ENCODE results near the gene ASCC2. TPM values are rescaled to one million over a fixed set of nuclear protein-coding genes. Genes with fewer than 3 reads are reported as not detected.

ASCC2 gene
- total and polyA plus RNA-seq, 2 donors (not counting 1 experiment from before 2014, with no cell fraction given) = 23.8 to 30.5 TPM

GRCh38 chr22:29810216-29810615 lies 27.9 kb downstream of the ASCC2 start:
- H3K4me1 ChIP-seq (ENCODE audit: control insufficient read depth, extremely low read depth, insufficient read depth, low read length) = no peaks in the 10 kb centered on the region
- no peaks in the 10 kb centered on the region for H3K27me3 ChIP-seq (ENCODE audit: control insufficient read depth, insufficient read depth, low read length)
- no peaks in the 10 kb centered on the region for H4K20me1 ChIP-seq (ENCODE audit: control insufficient read depth, extremely low read depth, insufficient read depth, low read length)
- H3K79me2 ChIP-seq (ENCODE audit: control insufficient read depth, insufficient read depth, low read length) = no peaks in the 10 kb centered on the region
- H3K4me2 ChIP-seq (ENCODE audit: extremely low read depth, insufficient read depth, low read length) = no peak overlapping the region
- peaks cover 26% of the 10 kb centered on the region for H3K36me3 ChIP-seq (ENCODE audit: control insufficient read depth, insufficient read depth, low read length)
- H3K9ac ChIP-seq (ENCODE audit: insufficient read depth, low read length) = no peak overlapping the region
- DNase-seq (ENCODE audit: low read depth in 2 of 2) = no peak
- no peak overlapping the region for H3K4me3 ChIP-seq (replicated peaks in 1 of 4; ENCODE audit: control extremely low read depth in 1 of 4, insufficient read depth in 1 of 4, low read depth in 3 of 4, low read length in 4 of 4)
- TF ChIP-seq EZH2 (IDR thresholded peaks at IDR 0.05; ENCODE audit: low read length, missing control alignments) = no peak
- TF ChIP-seq CTCF (conservative IDR thresholded peaks at IDR 0.05 in 1 of 2, IDR thresholded peaks at IDR 0.05 in 1 of 2; ENCODE audit: low read depth in 1 of 2, low read length in 2 of 2) = no peak
- no peak overlapping the region for H2AFZ ChIP-seq (ENCODE audit: low read length)
- H3K27ac ChIP-seq (ENCODE audit: insufficient read depth, low read length) = no peak overlapping the region
- H3K9me3 ChIP-seq (ENCODE audit: control insufficient read depth, insufficient read depth, low read depth, low read length) = no peaks in the 10 kb centered on the region

- Histone ChIP-seq H3K79me2 (ENCODE audit: control insufficient read depth, insufficient read depth, low read length) (no peaks in the 10 kb centered on the region), H3K36me3 (ENCODE audit: control insufficient read depth, insufficient read depth, low read length) (peaks cover 25% of the 10 kb centered on the region), H3K27me3 (ENCODE audit: control insufficient read depth, insufficient read depth, low read length) (no peaks in the 10 kb centered on the region), H3K9ac (ENCODE audit: insufficient read depth, low read length) (no peak overlapping the region), H3K4me3 (replicated peaks in 1 of 4; ENCODE audit: control extremely low read depth in 1 of 4, insufficient read depth in 1 of 4, low read depth in 3 of 4, low read length in 4 of 4) (no peak overlapping the region), H3K9me3 (ENCODE audit: control insufficient read depth, insufficient read depth, low read depth, low read length) (no peaks in the 10 kb centered on the region), H3K4me2 (ENCODE audit: extremely low read depth, insufficient read depth, low read length) (no peak overlapping the region), H2AFZ (ENCODE audit: low read length) (no peak overlapping the region), H3K27ac (ENCODE audit: insufficient read depth, low read length) (no peak overlapping the region), H3K4me1 (ENCODE audit: control insufficient read depth, extremely low read depth, insufficient read depth, low read length) (no peaks in the 10 kb centered on the region), H4K20me1 (ENCODE audit: control insufficient read depth, extremely low read depth, insufficient read depth, low read length) (no peaks in the 10 kb centered on the region)
- TF ChIP-seq EZH2 (IDR thresholded peaks at IDR 0.05; ENCODE audit: low read length, missing control alignments) (no peak), CTCF (conservative IDR thresholded peaks at IDR 0.05 in 1 of 2, IDR thresholded peaks at IDR 0.05 in 1 of 2; ENCODE audit: low read depth in 1 of 2, low read length in 2 of 2) (no peak)
- no peak for DNase-seq (ENCODE audit: low read depth in 2 of 2)
These were observed 31.9 kb downstream of the ASCC2 start for GRCh38 chr22:29806196-29806595.

GRCh38 chr22:29804985-29805384 lies 33.1 kb downstream of the ASCC2 start:
- Histone ChIP-seq H4K20me1 (ENCODE audit: control insufficient read depth, extremely low read depth, insufficient read depth, low read length) (no peaks in the 10 kb centered on the region), H3K36me3 (ENCODE audit: control insufficient read depth, insufficient read depth, low read length) (peaks cover 25% of the 10 kb centered on the region), H3K27ac (ENCODE audit: insufficient read depth, low read length) (no peak overlapping the region), H3K4me2 (ENCODE audit: extremely low read depth, insufficient read depth, low read length) (no peak overlapping the region), H2AFZ (ENCODE audit: low read length) (no peak overlapping the region), H3K4me1 (ENCODE audit: control insufficient read depth, extremely low read depth, insufficient read depth, low read length) (no peaks in the 10 kb centered on the region), H3K9ac (ENCODE audit: insufficient read depth, low read length) (no peak overlapping the region), H3K79me2 (ENCODE audit: control insufficient read depth, insufficient read depth, low read length) (no peaks in the 10 kb centered on the region), H3K27me3 (ENCODE audit: control insufficient read depth, insufficient read depth, low read length) (no peaks in the 10 kb centered on the region), H3K4me3 (replicated peaks in 1 of 4; ENCODE audit: control extremely low read depth in 1 of 4, insufficient read depth in 1 of 4, low read depth in 3 of 4, low read length in 4 of 4) (no peak overlapping the region), H3K9me3 (ENCODE audit: control insufficient read depth, insufficient read depth, low read depth, low read length) (no peaks in the 10 kb centered on the region)
- DNase-seq (ENCODE audit: low read depth in 2 of 2) = no peak
- TF ChIP-seq CTCF (conservative IDR thresholded peaks at IDR 0.05 in 1 of 2, IDR thresholded peaks at IDR 0.05 in 1 of 2; ENCODE audit: low read depth in 1 of 2, low read length in 2 of 2) (no peak), EZH2 (IDR thresholded peaks at IDR 0.05; ENCODE audit: low read length, missing control alignments) (no peak)
